GM21825 (cell line): Measurements from ENCODE around the gene APP.
A peak's percentile ranks its signal among the peaks of the same experiment; 100 is the strongest.

Experiments
- ATAC-seq: cut with Tn5 transposase; IDR thresholded peaks from one replicate; pipeline ENCODE4 v1.9.1; 2021; ENCODE audit warnings: mild to moderate bottlenecking, moderate library complexity; ENCODE audit not compliant: unreplicated experiment

APP gene

DNA sequence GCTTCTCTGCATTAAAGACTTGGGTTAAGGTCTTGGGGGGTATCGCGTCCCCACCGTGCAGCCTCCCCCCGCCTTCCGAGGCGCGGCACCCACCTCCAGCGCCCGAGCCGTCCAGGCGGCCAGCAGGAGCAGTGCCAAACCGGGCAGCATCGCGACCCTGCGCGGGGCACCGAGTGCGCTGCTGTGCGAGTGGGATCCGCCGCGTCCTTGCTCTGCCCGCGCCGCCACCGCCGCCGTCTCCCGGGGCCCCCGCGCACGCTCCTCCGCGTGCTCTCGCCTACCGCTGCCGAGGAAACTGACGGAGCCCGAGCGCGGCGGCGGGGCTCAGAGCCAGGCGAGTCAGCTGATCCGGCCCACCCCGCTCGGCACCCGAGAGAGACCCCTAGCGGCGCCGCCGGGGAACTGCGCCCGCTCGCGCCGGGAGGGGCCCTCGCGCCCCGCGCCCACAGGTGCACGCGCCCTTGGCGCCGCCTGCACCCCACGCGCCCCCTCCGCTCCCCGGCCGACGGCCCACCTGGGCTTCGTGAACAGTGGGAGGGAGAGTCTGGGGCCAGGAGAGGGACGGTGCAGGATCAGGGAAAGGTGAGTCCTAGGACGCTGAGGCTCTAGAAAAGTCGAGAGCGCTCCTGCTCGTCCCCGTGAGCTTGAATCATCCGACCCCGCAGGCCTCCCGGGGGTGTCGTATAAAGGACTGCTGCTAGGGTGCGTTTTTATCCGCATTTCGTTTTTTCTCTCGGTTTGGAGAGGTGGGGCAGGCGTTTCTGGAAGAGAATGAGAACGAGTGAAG is at the start of gene APP:
Gene APP, minus strand, starts transcription at position 300 of the 787 bp plus-strand sequence. Its CDS starts 150 bp downstream, at position 150.
- peak; percentile 67 for ATAC-seq

DNA sequence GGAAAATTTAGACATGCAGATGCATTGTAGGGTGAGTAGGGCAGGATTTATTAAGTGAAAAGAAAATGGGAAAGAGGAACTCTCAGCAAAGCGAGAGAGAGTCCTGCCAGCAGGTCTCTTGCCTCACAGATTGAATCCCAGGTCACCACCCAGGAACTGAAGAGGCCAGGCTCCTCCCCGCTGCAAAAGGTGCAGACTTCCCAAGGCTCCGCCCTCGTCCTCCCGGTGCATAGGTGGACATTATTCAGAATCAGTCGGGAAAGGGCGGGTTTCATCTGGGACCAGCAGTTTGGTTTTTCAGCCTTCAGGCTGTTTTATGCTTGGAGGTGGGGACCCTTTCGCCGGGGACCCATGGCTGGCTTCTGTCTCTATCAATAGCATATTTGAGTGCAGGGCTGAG is 41.6 kb upstream of the APP start:
- no peak for ATAC-seq

DNA sequence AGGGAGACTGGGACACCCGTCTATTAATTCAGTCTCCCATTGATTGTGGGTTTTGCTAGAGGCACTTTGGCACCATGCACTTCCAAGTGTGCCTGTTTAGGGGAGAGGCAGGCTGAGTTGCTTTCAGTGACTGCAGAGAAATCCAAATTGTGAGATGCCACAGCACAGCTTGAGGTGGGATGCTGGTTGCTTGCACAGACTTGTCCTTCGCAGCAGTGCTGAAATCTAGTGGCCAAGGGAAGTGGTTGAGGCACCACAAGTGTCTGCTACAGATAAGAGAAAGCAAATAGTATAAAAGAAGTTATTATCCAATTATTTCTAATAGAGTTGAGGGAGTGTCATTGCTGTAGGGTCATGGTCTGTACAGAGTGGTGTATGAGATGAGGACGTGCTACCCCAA is 40.0 kb upstream of the APP start:
- no peak for ATAC-seq

GRCh38 chr21:26207021-26207420 is 36.5 kb upstream of the APP start:
- ATAC-seq, result no peak

DNA sequence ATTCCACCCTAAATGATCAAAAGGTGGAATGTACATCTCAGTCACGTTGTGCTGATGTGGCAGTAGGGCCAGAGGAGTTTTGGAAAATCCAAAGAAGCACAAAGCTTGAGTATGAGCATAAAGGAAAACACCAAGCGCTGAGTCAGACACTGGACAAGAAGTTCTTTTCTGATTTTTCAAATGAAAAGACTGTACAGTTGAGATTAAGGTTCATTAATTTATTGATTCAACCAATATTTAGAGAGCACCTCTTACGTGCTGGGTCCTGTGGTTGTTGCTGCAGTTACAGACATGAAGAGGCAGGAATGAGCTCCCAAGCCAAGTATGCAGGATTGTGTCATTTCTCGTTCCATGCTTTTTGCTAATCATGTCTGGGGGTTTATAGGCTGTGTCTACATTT is 28.9 kb upstream of the APP start:
- no peak for ATAC-seq

- ATAC-seq, result no peak
These were observed 25.1 kb upstream of the APP start for GRCh38 chr21:26195708-26196107.

DNA sequence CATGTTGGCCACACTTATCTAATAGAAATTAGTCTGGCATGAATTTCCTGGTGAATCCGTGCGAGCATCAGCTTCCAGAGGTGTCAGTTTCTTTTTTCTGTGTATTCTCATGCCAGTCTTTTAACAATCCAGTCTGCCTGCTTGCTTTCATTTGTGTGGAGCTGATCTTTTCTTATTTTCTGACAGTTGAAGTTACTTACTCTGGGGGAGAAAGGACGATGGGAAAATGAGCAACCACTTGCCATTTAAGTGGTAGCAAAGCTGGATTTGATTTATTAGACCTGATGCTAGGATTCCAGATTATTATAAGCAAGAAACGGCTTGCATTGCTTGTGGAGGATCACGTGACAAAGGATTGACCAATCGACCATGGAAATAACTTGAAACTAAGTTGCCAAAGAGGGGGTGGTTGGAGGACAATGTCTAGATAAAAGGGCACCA is 24.3 kb upstream of the APP start:
- ATAC-seq, result no peak

GRCh38 chr21:26194326-26194725 is 23.8 kb upstream of the APP start:
- no peak for ATAC-seq

DNA sequence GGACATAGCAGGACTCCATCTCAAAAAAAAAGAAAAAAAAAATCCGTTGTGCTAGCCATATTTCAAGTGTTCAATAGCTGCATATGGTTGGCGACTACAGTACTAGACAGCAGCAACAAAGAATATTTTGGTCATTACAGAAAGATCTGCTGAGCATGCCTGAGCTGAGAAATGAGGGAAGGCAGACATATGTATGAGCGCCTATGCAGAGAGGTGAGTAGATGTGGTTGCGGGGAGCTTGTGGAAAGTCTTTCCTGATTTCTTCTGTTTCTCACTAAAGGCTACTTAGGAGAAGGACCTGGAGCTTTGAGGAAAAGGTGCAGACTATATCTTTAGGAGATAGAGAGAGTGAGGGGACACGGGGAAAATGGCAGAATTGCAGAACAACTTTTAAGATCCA is 21.0 kb upstream of the APP start:
- ATAC-seq, result no peak

DNA sequence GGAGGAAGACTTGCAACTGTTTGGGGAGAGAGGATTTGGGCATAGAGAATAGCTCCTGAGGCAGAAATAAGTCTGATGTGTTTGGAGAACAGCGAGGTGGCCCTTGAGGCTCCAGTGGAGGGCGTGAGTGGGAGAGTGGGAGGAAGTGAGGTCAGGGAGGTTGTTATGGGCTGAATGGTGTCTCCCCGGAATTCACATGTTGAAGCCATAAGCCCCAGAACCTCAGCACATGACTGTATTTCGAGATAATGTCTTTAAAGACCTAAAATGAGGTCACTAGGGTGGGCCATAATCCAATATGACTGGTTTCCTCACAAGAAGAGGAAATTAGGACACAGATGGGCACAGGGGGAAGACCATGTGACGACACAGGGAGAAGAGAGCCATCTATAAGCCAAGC is 17.9 kb upstream of the APP start:
- ATAC-seq, result no peak

- ATAC-seq, result no peak
These were observed 14.9 kb upstream of the APP start for GRCh38 chr21:26185446-26185845.

DNA sequence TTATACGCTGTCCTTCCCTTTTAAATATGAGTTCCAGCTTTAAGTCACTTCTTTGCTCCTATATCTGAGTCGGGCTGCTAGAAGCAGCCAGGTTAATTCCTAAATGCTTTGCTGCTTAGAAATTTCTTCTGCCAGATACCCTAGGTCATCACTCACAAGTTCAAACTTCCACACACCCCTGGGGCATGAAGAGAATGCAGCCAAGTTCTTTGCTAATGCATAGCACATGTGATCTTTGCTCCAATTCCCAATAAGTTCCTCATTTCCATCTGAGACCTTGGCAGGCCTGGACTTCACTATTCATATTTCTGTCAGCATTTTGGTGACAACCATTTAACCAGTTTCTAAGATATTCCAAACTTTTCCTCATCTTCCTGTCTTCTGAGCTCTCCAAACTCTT is 14.5 kb upstream of the APP start:
- no peak for ATAC-seq

DNA sequence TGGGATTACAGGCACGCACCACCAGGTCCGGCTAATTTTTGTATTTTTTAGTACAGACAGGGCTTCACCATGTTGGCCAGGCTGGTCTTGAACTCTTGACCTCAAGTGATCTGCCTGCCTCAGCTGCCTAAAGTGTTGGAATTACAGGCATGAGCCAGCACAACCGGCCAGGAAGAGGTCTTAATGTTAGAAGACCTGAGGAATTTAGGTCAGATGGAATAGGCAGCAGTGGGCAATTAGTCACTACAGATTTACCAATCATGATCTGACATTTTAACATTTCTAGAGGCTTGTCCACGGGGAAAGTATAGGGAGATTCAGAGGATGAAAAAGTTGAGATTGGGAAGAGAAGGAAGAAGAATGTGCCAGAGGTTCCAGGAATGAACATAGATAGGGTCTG is 8.9 kb upstream of the APP start:
- ATAC-seq, result no peak

- peak; percentile 70 for ATAC-seq
These were observed 7.3 kb upstream of the APP start for GRCh38 chr21:26177746-26178426.

- no peak for ATAC-seq
These were observed 6.6 kb upstream of the APP start for GRCh38 chr21:26177187-26177586.

DNA sequence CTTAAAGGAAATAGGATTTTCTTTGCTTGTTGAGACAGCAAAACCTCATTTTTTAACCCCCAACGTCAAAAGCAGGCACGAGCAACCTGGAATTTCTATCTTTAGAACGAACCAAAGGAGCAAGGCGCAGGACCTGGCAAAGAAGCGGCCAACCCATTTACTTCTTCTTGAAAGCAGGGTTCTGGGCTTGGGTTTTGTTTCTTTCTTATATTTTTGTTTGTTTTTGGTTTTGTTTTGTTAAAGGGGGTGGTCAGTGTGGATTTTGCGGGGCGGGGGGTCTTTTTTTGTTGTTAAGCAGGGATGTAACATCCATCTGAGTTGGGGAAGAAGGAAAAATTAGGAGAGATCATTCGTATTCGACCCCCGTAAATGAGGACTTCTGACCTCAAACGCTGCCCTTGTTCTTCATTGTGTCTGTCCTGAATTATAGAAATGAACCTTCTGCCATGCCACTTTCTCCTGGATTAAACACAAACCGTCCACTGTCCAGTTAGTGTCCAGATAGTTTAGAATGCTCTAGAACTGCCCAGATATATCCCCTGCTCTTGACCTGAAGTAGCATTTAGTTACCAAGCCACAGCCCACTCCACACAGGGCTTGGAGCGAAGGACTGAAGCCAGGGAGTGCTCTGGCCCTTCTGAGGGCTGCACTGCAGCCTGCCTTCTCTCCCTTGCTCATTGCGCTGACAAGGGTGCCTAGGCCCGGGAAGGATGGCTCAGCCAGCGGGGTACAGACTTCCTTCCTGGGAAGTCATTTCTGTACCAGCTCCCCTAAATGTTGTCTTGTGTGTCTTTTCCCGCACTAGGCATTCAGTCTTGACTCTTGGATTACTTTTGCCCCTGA is 909 bp upstream of the APP start:
- no peak for ATAC-seq

DNA sequence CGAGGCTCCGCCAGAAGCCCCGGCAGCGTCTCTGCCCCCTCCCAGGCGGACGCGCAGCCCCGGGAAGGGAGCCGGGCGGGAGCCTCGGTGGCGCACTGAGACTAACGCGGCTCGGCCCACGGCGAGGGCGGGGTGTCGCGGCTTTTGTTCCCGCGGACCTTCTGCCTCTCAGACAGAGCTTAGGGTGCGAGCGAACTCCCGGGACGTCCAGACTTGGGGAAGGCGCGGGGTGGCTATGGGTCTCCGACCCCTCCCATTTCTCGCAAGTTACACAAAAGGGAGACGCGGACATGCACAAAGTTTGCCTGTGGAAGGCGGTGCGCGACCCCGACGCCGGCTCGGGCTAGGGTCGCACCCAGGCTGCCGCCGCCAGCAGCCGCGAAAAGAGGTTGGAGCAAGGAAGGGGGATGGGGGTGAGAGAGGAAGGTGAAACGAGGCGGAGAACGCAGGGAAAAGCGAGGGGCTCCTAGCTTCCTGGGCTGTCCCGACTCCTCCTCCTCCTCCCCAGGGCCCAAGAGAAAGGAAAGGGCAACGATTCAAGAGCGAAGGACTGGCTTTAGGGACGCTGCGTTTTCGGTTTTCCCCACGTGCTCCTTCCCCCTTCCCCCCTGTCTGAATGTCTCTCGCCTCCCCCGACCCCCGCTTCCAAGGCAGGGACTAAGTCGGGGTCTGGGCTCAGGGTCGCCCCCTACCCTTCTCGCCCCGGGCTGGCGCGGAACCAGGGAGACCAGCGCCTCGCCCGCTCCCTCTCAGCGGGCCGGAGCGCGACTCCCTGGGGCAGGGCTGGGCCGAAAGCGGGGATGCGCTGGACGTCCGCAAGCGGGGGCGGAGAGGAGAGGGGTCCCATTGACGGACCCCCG is 729 bp downstream of the APP start:
- peak; percentile 41 for ATAC-seq

- ATAC-seq, result peak; percentile 63
These were observed 1.4 kb downstream of the APP start for GRCh38 chr21:26169061-26169610.

DNA sequence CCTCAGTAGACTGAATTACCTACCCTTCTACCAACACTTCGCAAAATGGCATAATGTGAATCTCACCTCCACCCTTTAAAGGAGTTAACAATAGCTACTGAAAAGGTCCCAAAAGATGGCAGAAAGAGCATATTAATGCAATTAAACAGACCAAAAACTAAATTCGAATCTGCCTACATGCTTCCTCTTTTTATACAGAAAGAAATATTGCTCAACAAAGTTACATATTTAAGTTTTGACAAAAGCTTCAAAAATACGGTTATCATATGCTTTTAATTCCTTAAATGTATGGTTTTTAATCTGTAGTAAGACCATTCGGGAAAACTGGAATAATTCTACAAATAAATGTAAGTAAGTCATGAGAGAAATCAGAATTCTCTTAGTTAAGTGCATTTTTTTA is 2.2 kb downstream of the APP start:
- no peak for ATAC-seq

DNA sequence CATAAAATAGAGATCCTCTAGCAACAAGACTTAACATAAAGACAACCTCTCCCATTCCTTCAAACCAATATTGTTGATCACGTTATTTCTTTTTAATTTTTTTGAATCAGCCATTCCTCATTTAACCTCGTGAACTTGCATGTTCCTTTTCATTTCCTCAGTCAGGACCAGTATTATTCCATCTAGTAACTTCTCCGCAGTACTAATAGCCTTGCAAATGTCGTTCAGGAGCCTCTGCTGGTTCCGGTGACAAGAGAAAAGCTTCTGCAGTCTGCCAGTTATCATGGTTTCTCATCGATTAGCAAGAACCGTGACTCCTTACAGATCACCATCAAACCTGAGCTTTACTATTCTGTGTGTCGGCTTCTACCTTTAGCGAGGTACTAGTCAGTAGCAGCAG is 3.0 kb downstream of the APP start:
- ATAC-seq, result no peak
